ENCODE measurements around the gene SPEN.
"Not testable (repeated sequence)": the region's sequence is repeated elsewhere in the genome, so short reads cannot be mapped to it uniquely, and the experiment has no call there.

SPEN gene

GRCh38 chr1:15835205-15835740 lies 12.2 kb upstream of the SPEN start:
- DNase-seq: no peak

GRCh38 chr1:15835741-15836510 lies 11.6 kb upstream of the SPEN start:
- DNase-seq: peak; percentile 100

GRCh38 chr1:15836511-15836771 lies 11.1 kb upstream of the SPEN start:
- DNase-seq: not testable (repeated sequence)

- DNase-seq: peak; percentile 59
Observed at GRCh38 chr1:15836772-15837669, 10.5 kb upstream of the SPEN start.

- DNase-seq: no peak
Observed at GRCh38 chr1:15837931-15838330, 9.6 kb upstream of the SPEN start.

GRCh38 chr1:15838721-15839120 lies 8.8 kb upstream of the SPEN start:
- no peak for DNase-seq

GRCh38 chr1:15843826-15844572 lies 3.5 kb upstream of the SPEN start:
- no peak for DNase-seq

GRCh38 chr1:15846056-15846455 lies 1.5 kb upstream of the SPEN start:
- not testable (repeated sequence) for DNase-seq

GRCh38 chr1:15847893-15848142 lies 311 bp downstream of the SPEN start:
- DNase-seq: no peak

GRCh38 chr1:15848143-15848928 lies 829 bp downstream of the SPEN start:
- DNase-seq: peak; percentile 48

- peak; percentile 75 for DNase-seq
Observed at GRCh38 chr1:15848929-15849774, 1.6 kb downstream of the SPEN start.

- peak; percentile 38 for DNase-seq
Observed at GRCh38 chr1:15849775-15850324, 2.3 kb downstream of the SPEN start.

GRCh38 chr1:15850471-15851001 lies 3.0 kb downstream of the SPEN start:
- no peak for DNase-seq

GRCh38 chr1:15851210-15852035 lies 3.9 kb downstream of the SPEN start:
- no peak for DNase-seq

GRCh38 chr1:15852036-15852827 lies 4.7 kb downstream of the SPEN start:
- DNase-seq: no peak

GRCh38 chr1:15852828-15853302 lies 5.4 kb downstream of the SPEN start:
- no peak for DNase-seq

- no peak for DNase-seq
Observed at GRCh38 chr1:15856888-15857287, 9.4 kb downstream of the SPEN start.

GRCh38 chr1:15858069-15858670 lies 10.7 kb downstream of the SPEN start:
- DNase-seq: no peak
